GM12892 (cell line): Measurements from ENCODE around the gene BSPRY.

ENCODE experiments used
- POLR2A ChIP-seq: IDR thresholded peaks from 2 replicates; pipeline ENCODE4 v1.6.1; 2011; ENCODE audit warnings: low read depth, low read length, control low read depth
- POLR2AphosphoS5 ChIP-seq: IDR thresholded peaks from 2 replicates; pipeline ENCODE4 v1.6.1; 2011; ENCODE audit warnings: low read depth, low read length, control low read depth
- TAF1 ChIP-seq: IDR thresholded peaks from 2 replicates; pipeline ENCODE4 v1.6.1; 2011; ENCODE audit warnings: low read depth, mild to moderate bottlenecking, control low read depth, low read length, borderline replicate concordance

DNA sequence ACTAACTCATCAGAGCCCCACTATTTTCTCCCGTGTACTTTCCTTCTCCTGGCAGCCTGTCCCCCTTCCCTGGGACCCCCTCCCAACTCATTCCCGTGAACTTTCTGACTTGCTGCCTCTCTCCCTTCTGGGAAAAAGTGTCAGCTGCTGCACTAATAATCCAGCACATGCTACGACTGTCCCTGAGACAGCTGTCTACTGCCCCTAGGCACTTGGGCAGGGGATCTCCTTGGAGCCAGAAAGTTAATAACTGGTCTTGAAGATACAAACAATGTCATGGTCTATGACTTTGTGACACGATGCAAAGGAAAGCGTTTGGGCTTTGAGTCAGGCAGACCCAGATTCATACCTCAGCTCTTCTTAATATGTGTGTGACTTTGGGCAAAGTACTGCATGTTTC is 36.1 kb upstream of the BSPRY start:
- TF ChIP-seq TAF1, result no peak
- TF ChIP-seq POLR2AphosphoS5, result no peak
- TF ChIP-seq POLR2A, result no peak
